ENCODE measurements around the gene UGT1A5. TPM values are rescaled to one million over a fixed set of nuclear protein-coding genes. Genes with fewer than 3 reads are reported as not detected.

Gene UGT1A5
- polyA plus RNA-seq, 1 of the 3 experiments (the other 2 are of a cell fraction): not detected

DNA sequence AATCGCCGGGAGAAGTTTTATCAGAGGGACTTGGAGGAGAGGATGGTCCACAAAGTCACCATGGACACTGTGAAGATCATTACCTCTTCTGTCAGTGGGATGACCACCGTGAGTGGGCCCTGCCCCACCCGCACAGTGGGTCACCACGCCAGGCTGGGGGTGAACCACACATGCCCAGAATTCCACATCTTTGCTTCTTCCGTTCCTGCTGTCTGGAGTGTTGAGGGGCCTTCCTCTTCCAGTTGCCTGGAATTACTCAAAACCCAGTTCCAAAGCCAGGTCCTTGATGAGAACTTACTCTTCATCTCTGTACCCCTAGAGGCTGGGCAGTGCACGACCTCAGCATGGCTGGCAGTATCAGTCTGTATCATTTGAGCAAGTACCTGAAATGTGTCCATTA is 87.5 kb downstream of the UGT1A5 start:
- no peak overlapping the region for H3K27ac ChIP-seq (ENCODE audit: low read depth in 2 of 2, low read length in 1 of 2)
- H3K4me1 ChIP-seq (ENCODE audit: control insufficient read depth in 1 of 2, insufficient read depth in 2 of 2, low read depth in 1 of 2, low read length in 1 of 2): no peaks in the 10 kb centered on the region
- 46% methylated on average over 6 of the region's 7 CpGs for WGBS (ENCODE audit: low lambda C conversion rate)
- H3K79me2 ChIP-seq (ENCODE audit: insufficient read depth): no peaks in the 10 kb centered on the region
- H4K20me1 ChIP-seq (ENCODE audit: insufficient read depth): no peaks in the 10 kb centered on the region
- H3K9ac ChIP-seq: no peak overlapping the region
- POLR2A ChIA-PET: no interaction called here
- no peaks in the 10 kb centered on the region for H3K9me3 ChIP-seq
- no peak for DNase-seq
- TF ChIP-seq RAD21 (IDR thresholded peaks at IDR 0.05; ENCODE audit: low read length): no peak
- TF ChIP-seq NFIC (IDR thresholded peaks at IDR 0.05; ENCODE audit: borderline replicate concordance): no peak
- no peak for TF ChIP-seq EP300 (IDR thresholded peaks at IDR 0.05; ENCODE audit: borderline replicate concordance in 1 of 2, low read depth in 1 of 2, low read length in 1 of 2)
- TF ChIP-seq, protein P1, sequence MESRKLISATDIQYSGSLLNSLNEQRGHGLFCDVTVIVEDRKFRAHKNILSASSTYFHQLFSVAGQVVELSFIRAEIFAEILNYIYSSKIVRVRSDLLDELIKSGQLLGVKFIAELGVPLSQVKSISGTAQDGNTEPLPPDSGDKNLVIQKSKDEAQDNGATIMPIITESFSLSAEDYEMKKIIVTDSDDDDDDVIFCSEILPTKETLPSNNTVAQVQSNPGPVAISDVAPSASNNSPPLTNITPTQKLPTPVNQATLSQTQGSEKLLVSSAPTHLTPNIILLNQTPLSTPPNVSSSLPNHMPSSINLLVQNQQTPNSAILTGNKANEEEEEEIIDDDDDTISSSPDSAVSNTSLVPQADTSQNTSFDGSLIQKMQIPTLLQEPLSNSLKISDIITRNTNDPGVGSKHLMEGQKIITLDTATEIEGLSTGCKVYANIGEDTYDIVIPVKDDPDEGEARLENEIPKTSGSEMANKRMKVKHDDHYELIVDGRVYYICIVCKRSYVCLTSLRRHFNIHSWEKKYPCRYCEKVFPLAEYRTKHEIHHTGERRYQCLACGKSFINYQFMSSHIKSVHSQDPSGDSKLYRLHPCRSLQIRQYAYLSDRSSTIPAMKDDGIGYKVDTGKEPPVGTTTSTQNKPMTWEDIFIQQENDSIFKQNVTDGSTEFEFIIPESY (IDR thresholded peaks at IDR 0.05; ENCODE audit: borderline replicate concordance, low read depth): no peak
- no peak for TF ChIP-seq FOXM1 (IDR thresholded peaks at IDR 0.05; ENCODE audit: low read depth)
- no peak for TF ChIP-seq RCOR1 (IDR thresholded peaks at IDR 0.05; ENCODE audit: low read length)
- no peak for TF ChIP-seq GABPA (IDR thresholded peaks at IDR 0.05; ENCODE audit: low read depth)
- no peak for TF ChIP-seq NRF1 (IDR thresholded peaks at IDR 0.05; ENCODE audit: low read depth, low read length)
- TF ChIP-seq, protein P2, sequence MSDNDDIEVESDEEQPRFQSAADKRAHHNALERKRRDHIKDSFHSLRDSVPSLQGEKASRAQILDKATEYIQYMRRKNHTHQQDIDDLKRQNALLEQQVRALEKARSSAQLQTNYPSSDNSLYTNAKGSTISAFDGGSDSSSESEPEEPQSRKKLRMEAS (IDR thresholded peaks at IDR 0.05; ENCODE audit: low read depth): no peak
- TF ChIP-seq, protein P3, sequence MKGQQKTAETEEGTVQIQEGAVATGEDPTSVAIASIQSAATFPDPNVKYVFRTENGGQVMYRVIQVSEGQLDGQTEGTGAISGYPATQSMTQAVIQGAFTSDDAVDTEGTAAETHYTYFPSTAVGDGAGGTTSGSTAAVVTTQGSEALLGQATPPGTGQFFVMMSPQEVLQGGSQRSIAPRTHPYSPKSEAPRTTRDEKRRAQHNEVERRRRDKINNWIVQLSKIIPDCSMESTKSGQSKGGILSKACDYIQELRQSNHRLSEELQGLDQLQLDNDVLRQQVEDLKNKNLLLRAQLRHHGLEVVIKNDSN (IDR thresholded peaks at IDR 0.05; ENCODE audit: borderline replicate concordance, low read depth): no peak
- H2AFZ ChIP-seq (ENCODE audit: low read depth): no peak overlapping the region
- no peaks in the 10 kb centered on the region for H3F3A ChIP-seq (replicated peaks; ENCODE audit: insufficient read depth)
- H3K27me3 ChIP-seq (ENCODE audit: insufficient read depth): no peaks in the 10 kb centered on the region
- H3K9me2 ChIP-seq: no peaks in the 10 kb centered on the region
- H3K4me2 ChIP-seq: no peak overlapping the region
- H3K36me3 ChIP-seq (replicated peaks in 1 of 2; ENCODE audit: control insufficient read depth in 1 of 2, insufficient read depth in 2 of 2, low read length in 1 of 2): no peaks in the 10 kb centered on the region
- CTCF ChIA-PET: no interaction called here
- H3K4me3 ChIP-seq (ENCODE audit: low read depth in 2 of 2, low read length in 1 of 2): no peak overlapping the region

DNA sequence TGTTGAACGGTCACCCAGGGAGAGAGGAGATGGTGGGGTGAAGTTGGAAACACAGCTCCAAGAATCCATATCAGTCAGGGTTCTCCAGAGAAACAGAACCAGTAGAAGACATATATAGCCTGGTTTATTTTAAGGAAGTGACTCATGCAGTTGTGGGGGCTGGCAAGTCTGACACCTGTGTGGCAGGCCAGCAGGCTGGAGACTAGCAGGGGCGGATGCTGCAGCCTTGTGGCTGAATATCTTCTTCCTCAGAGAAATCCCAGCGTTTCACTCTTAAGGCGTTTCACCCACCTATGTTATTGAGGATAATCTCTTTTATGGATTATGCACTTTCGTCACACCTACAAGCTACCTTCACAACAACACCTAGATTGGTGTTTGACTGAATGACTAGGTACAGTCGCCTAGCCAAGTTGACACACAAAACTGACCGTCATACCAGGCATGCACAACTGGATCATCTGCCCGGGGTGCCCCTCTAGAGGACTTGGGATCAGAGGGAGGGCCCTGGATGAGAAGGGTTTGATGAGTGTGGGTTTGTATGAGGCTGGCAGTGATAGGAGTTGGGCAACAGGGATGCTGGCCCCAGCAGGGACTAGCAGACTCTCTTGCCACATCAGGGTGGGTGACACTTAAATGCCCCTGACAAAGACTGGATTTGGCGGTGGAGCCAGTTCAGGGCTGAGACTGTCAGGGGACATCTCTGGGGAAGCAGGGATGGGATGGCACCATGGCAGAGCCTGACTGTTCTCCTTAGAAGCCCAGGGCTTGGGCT is 88.8 kb downstream of the UGT1A5 start:
- no peak overlapping the region for H3K9ac ChIP-seq
- H3K4me2 ChIP-seq: no peak overlapping the region
- H3K4me1 ChIP-seq (ENCODE audit: control insufficient read depth in 1 of 2, insufficient read depth in 2 of 2, low read depth in 1 of 2, low read length in 1 of 2): no peaks in the 10 kb centered on the region
- no peaks in the 10 kb centered on the region for H3K9me2 ChIP-seq
- 71% methylated on average over 6 of the region's 9 CpGs for WGBS (ENCODE audit: low lambda C conversion rate)
- no peaks in the 10 kb centered on the region for H3F3A ChIP-seq (replicated peaks; ENCODE audit: insufficient read depth)
- CTCF ChIA-PET: no interaction called here
- H3K27ac ChIP-seq (ENCODE audit: low read depth in 2 of 2, low read length in 1 of 2): no peak overlapping the region
- POLR2A ChIA-PET: no interaction called here
- H3K9me3 ChIP-seq: no peaks in the 10 kb centered on the region; the same call in 1 of the 2 replicates
- no peak overlapping the region for H2AFZ ChIP-seq (ENCODE audit: low read depth)
- no peaks in the 10 kb centered on the region for H3K79me2 ChIP-seq (ENCODE audit: insufficient read depth)
- no peak for TF ChIP-seq RAD21 (IDR thresholded peaks at IDR 0.05; ENCODE audit: low read length)
- TF ChIP-seq EZH2phosphoT487 (IDR thresholded peaks at IDR 0.05; ENCODE audit: borderline replicate concordance, low read depth): no peak
- TF ChIP-seq NRF1 (IDR thresholded peaks at IDR 0.05; ENCODE audit: low read depth, low read length): no peak
- TF ChIP-seq MEF2A (IDR thresholded peaks at IDR 0.05; ENCODE audit: borderline replicate concordance, low read depth): 0 out of 2 replicates have a peak, but pooled peaks have one; percentile 13
- no peaks in the 10 kb centered on the region for H4K20me1 ChIP-seq (ENCODE audit: insufficient read depth)
- H3K4me3 ChIP-seq (ENCODE audit: low read depth in 2 of 2, low read length in 1 of 2): no peak overlapping the region
- no peaks in the 10 kb centered on the region for H3K36me3 ChIP-seq (replicated peaks in 1 of 2; ENCODE audit: control insufficient read depth in 1 of 2, insufficient read depth in 2 of 2, low read length in 1 of 2)
- no peaks in the 10 kb centered on the region for H3K27me3 ChIP-seq (ENCODE audit: insufficient read depth)
- DNase-seq: no peak
